A673 (cell line): ENCODE measurements around the gene CPEB2.
"Not testable (repeated sequence)": the region's sequence is repeated elsewhere in the genome, so short reads cannot be mapped to it uniquely, and the experiment has no call there.

Source experiments
- EZH2 ChIP-seq: fragments of 200-600 bp; sonication (generic); IDR thresholded peaks from 2 replicates; pipeline ENCODE4 v1.6.1; 2017; ENCODE audit warnings: borderline replicate concordance, low read depth, mild to moderate bottlenecking, mixed read lengths, antibody characterized with exemption, low read length; ENCODE audit not compliant: poor library complexity, severe bottlenecking
- TF ChIP-seq, protein P1 (sequence below): fragments of 300-800, 200-600 bp; sonication (generic); conservative IDR thresholded peaks from 2 replicates; pipeline ENCODE4 v1.5.1; 2017; ENCODE audit warnings: low read depth, mild to moderate bottlenecking, antibody characterized with exemption, low read length, moderate library complexity, mixed read lengths

DNA sequence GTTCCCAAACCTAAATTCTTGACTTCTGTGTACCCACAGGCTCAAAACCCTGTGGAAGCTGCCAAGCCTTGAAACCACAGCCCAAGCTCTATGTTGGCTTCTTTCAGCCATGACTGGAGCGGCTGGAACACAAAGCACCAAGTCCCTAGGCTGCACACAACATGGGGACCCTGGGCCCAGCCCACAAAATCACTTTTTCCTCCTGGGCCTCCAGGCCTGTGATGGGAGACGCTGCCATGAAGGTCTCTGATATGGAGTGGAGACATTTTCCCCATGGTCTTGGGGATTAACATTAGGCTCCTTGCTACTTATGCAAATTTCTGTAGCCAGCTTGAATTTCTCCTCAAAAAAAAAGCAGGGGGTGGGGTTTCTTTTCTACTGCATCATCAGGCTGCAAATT is 84.0 kb downstream of the CPEB2 start:
- TF ChIP-seq, protein P1, sequence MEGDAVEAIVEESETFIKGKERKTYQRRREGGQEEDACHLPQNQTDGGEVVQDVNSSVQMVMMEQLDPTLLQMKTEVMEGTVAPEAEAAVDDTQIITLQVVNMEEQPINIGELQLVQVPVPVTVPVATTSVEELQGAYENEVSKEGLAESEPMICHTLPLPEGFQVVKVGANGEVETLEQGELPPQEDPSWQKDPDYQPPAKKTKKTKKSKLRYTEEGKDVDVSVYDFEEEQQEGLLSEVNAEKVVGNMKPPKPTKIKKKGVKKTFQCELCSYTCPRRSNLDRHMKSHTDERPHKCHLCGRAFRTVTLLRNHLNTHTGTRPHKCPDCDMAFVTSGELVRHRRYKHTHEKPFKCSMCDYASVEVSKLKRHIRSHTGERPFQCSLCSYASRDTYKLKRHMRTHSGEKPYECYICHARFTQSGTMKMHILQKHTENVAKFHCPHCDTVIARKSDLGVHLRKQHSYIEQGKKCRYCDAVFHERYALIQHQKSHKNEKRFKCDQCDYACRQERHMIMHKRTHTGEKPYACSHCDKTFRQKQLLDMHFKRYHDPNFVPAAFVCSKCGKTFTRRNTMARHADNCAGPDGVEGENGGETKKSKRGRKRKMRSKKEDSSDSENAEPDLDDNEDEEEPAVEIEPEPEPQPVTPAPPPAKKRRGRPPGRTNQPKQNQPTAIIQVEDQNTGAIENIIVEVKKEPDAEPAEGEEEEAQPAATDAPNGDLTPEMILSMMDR = not testable (repeated sequence)
- TF ChIP-seq EZH2 = not testable (repeated sequence)
